ACHN (cell line): ENCODE measurements around the gene PHC3.
"Not testable (repeated sequence)": the region's sequence is repeated elsewhere in the genome, so short reads cannot be mapped to it uniquely, and the experiment has no call there.

Experiments used
- DNase-seq: peaks from one replicate; pipeline ENCODE4 v3.0.0-alpha.2; 2015
- in situ Hi-C: cut with HindIII; loops from 2 replicates; pipeline ENCODE4 v1.10.0; 2017; ENCODE audit warnings: low sequenced_read_pairs, low pct_ligation_motif_present, low pct_unique_long_range_greater_than_20kb

Gene PHC3, protein sequence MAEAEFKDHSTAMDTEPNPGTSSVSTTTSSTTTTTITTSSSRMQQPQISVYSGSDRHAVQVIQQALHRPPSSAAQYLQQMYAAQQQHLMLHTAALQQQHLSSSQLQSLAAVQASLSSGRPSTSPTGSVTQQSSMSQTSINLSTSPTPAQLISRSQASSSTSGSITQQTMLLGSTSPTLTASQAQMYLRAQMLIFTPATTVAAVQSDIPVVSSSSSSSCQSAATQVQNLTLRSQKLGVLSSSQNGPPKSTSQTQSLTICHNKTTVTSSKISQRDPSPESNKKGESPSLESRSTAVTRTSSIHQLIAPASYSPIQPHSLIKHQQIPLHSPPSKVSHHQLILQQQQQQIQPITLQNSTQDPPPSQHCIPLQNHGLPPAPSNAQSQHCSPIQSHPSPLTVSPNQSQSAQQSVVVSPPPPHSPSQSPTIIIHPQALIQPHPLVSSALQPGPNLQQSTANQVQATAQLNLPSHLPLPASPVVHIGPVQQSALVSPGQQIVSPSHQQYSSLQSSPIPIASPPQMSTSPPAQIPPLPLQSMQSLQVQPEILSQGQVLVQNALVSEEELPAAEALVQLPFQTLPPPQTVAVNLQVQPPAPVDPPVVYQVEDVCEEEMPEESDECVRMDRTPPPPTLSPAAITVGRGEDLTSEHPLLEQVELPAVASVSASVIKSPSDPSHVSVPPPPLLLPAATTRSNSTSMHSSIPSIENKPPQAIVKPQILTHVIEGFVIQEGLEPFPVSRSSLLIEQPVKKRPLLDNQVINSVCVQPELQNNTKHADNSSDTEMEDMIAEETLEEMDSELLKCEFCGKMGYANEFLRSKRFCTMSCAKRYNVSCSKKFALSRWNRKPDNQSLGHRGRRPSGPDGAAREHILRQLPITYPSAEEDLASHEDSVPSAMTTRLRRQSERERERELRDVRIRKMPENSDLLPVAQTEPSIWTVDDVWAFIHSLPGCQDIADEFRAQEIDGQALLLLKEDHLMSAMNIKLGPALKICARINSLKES

DNA sequence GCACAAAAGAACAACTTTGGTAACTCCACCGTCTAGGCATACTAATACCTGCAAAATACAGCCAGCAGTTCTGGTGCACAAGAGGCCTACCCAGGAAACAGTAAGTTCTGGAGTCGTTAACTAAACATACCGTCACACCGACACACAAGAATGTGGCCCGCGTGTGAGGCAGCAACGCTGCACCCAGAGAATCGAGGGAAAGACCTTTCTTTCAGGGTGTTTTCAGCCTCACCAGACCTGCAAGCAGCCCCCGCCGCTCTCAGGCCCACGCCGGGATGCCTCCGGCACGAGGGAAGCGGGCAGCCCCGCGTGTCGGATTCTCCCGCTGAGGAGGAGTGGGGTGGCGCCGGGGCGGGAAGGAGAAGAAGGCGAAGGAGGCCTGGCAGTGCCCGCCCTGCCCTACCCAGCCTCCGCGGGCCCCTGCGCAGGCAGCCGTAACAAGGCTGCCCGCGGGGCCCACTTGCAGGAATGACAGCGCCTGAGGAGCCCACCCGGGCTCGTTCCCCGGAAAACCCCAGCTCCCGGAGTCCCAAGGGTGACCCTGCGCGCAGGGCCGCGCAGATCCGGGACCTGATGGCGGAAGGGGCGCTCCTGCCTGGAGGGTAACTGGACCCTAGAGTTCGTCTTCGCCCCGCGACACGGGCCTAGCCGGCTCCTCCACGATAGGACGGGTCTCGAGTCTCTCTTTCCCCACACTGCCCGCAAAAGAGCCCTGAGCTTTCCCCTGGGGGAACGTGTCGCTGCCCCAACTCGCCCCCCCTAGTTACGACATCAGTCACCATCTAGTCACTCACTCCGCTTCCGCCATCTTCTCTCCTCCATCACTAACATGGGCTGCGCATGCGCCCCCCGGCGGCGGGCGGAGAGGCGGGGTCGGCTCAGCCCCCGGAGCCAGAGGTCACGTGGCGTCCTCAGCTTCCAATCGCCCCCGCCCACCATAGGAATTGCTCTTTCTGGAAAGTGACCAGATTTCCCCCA, at the start of gene PHC3:
PHC3 (minus strand) TSS at position 826 of the 978 bp plus-strand sequence; CDS start at position 808, 18 bp downstream.
- DNase-seq = peak; percentile 90
- in situ Hi-C loops = no loop called here

DNA sequence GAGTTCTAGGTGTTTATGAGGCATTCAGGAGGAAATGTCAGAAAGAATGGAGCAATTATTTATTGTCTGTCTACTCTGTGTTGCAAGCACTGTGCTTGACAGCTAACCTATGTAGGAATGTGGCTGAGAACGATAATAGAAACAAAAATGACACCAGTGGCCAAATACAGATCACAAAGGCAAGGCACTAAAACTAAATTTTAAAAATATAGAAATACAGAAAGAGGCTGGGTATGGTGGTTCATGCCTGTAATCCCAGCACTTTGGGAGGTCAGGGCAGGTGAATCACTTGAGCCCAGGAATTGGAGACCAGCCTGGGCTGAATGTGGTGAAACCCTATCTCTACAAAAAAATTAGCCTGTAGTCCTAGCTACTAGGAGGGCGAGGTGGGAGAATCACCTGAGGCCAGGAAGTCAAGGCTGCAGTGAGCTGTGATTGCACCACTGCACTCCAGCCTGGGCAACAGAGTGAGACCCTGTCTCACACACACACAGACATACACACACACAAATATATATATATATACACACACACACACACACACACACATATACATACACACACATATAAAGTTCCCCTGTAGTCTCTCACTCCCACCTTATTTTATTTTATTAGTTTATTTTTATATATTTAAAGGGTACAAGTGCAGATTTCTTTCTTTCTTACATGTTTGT, 46.7 kb upstream of the PHC3 start:
- DNase-seq = no peak
- in situ Hi-C loops = no loop called here

DNA sequence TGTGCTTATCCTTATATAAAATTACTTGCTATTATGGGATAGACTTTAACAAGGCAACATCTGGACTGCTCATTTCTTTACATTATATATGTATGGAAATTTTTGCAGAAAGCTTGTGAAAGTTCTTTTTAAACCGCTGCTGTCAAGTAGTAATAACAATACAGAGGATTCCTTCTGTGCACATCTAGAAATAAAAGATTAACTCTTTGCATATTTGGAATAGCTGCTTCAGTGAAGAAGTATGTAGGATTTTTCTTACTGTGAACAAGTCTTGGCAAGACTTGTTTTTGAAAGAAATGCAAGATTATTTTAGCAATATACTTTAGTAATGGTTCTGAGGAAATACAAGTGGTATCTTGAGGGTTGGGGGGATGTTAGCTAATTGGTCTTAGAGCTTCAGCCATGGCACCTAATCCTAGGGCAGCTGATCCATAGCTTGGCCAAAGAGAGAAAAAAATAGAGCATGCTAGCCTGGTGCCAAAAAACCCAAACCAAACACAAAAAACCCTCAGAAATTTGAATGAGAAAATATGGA, 45.0 kb upstream of the PHC3 start:
- in situ Hi-C loops = no loop called here

DNA sequence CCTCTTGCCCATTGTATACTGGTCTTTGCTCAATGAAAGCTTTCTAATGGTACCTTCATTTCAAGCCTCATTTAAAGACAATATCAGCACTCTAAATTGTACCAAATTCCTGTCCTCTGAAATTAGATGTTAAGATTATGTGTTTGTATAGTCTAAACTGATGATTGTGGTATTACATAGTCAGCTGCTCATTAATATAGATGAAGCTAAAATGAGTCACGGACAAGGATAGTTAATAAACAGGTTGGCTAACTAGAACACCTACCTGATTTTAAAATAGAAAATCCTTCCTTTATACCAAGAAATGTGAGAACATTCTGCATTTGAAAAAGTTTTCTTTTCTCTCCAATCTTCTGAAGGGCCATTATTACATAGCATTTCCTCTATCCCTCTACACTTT, 43.6 kb upstream of the PHC3 start:
- DNase-seq = no peak
- in situ Hi-C loops = no loop called here

More for the DNA sequence above, 45.0 kb upstream of the PHC3 start:
- peak; percentile 62 for DNase-seq

DNA sequence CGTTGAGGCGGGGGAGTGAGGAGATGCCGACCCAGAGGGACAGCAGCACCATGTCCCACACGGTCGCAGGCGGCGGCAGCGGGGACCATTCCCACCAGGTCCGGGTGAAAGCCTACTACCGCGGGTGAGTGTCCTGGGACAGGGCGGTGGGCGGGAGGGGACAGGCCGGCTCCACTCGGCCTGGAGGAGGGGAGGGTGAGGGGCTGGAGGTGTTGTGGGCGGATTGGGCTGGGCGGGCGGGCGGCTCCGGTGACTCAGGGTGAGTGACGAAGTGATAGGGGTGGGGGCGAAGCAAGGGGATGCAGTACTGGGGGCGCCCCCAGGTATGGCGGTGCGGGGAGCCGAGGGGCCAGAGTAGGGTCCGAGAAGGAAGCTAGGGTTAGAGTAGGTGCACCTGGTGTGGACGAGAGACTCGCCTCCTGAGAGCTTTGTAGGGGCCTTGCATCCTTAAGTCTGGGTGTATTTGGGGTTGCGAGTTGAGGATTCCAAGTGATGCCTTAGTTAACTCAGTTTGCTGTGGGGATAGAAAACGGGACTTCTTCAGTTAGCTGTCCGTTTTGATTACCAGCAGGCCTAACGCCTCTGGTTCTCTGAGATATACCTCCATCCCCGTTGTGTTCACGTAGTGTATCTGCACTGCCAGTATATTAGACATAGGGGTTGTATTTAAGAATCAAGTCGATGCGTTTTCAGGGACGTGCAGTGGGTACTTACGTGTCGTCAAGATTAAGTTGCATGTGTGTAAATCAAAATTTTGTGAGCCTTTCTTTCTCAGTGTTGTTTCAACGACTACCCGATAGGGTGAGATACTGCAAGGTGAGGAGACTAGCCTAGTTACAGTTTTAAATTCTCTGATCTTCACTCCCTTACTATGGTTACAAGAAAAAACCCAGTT, 41.4 kb upstream of the PHC3 start:
- in situ Hi-C loops = no loop called here
- peak; percentile 28 for DNase-seq

DNA sequence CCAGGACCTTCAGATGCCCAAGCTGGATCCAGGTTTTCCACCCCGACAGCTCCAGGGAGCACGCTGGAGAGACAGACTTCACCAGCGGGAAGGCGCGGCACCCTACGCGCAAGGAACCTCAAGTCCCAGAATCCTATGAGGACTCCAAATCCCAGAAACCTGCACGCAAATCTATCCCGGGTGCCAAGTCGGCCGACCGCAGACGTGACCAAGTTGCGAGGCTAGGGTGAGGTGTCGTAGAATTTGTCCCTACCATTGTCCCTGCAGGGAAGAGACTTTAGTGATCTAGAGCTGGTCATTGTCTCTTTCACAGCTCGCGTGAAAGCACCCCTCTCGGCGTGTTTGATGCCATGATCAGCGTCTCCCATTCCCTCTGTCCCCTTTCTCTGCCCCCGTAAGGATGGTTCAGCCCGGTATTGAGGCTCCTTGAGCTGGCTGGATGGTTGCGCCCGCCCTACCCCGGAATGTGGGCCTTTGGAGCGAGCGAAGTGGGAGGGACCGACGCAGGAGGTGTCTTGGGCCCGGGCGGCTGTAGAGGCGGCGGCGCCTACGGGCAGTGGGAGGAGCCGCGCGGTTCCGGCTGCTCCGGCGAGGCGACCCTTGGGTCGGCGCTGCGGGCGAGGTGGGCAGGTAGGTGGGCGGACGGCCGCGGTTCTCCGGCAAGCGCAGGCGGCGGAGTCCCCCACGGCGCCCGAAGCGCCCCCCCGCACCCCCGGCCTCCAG, 40.6 kb upstream of the PHC3 start, which contains the start of gene PRKCI:
PRKCI (plus strand) TSS at position 501 of the 723 bp plus-strand sequence. CDS start 246 bp downstream, outside the sequence.
- in situ Hi-C loops = no loop called here
- DNase-seq = peak; percentile 94

DNA sequence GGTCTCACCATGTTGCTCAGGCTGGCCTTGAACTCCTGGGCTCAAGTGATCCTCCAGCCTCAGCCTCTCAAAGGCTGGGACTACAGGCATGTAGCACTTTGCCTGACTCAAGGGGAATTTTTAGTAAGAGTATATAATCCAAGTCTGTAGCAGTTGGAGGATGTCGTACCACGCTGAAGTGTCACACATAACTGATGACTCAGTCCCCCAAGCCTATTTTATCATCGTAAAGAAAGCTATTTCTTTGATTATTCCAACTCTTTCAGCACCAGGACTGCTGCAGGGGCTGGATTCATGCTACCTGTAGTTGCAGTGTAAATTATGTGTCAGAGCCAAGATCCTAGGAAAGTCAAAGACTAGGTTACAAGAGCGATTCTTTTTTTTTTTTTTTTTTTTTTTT, 39.3 kb upstream of the PHC3 start:
- in situ Hi-C loops = no loop called here
- no peak for DNase-seq

DNA sequence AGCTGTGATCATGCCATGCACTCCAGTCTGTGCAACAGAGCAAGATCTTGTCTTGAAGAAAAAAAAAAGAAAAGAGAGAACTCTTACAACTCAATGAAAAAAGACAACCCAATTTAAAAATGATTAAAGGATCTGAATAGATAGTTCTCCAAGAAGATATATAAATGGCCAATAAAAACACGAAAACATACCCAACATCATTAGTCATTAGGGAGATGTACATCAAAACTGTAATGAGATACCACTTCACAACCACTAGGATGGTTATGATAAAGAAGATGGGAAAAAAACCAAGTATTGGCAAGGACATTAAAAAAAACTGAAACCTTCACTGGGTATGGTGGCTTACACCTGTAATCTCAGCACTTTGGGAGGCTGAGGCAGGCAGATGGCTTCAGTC, 38.3 kb upstream of the PHC3 start:
- in situ Hi-C loops = no loop called here
- no peak for DNase-seq

DNA sequence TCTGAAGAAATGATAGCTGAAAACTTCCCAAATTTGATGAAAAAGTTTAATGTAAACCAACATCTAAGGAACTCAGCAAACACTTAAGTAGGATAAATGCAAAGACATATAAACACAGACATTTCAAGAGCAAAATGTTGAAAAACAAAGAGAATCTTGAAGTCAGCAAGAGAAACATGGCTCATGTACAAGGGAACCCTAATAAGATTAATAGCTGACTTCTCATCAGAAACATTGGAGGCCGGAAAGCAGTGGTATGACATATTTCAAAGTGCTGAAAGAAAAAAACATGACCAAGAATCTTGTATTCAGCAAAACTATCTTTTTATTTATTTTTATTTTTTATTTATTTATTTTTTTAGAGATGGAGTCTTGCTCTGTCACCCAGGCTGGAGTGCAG, 30.1 kb upstream of the PHC3 start:
- in situ Hi-C loops = no loop called here
- DNase-seq = no peak

DNA sequence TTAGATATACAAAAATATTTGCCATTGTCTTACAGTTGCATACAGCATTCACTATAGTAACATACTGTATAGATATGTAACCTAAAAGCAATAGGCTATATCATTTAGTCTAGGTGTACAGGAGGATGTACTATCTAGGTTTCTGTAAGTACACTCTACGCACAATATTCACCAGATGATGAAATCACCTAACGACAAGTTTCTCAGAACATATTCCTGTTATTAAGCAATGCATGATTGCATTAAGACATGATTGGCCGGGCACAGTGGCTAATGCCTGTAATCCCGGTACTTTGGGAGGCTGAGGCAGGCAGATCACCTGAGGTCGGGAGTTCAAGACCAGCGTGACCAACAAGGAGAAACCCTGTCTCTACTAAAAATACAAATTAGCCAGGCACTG, 26.2 kb upstream of the PHC3 start:
- DNase-seq = no peak
- in situ Hi-C loops = no loop called here

DNA sequence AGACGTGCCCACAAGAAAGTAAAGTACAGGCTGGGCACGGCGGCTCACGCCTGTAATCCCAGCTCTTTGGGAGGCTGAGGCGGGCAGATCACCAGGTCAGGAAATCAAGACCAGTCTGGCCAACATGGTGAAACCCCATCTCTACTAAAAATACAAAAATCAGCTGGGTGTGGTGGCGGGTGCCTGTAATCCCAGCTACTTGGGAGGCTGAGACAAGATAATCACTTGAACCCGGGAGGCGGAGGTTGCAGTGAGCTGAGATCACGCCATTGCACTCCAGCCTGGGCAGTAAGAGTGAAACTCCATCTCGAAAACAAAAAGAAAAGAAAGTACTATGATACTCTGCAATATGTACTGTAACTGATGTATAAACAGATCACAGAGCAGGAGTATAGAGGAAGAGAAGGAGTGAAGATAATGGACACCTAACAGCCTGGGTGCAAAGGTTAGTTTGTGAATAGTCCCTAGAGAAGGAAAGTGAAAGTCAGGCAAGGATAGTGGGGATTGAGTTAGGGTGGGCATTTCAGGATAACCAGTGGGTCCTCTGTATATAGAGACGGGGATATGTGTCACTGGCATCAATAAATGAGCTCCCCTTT, 24.7 kb upstream of the PHC3 start:
- in situ Hi-C loops, DNase-seq: not testable (repeated sequence)

DNA sequence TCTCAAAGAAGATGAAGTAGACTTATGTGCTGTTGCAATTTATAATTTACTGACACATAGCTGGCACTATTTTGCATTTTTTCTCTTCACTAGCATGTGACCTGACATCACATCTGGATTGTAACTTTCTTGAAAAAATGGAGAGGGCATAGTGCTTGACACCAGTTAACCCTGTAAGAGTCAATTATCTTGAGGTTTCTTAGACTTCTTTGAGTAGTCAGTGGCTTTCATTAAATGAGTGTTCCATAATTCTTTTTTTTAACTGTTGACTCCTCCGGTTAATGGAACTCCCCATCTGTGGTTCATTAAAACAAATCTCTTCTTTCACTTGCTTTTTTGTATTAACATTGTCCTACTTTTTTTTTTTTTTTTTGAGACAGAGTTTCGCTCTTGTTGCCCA, 23.8 kb upstream of the PHC3 start:
- in situ Hi-C loops = no loop called here
- DNase-seq = no peak

DNA sequence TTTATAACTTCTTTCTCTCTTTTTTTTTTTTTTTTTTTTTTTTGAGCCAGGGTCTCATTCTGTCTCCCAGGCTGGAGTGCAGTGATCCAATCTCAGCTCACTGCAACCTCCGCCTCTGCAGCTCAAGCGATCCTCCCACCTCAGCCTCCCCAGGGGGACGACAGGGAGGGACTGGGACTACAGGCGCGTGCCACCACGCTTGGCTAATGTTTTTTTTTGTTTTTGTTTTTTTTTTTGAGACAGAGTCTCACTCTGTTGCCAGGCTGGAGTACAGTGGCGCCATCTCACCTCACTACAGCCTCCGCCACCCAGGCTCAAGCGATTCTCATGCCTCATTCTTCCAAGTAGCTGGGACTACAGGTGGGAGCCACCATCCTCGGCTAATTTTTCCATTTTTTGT, 23.0 kb upstream of the PHC3 start:
- in situ Hi-C loops = no loop called here
- DNase-seq = no peak

DNA sequence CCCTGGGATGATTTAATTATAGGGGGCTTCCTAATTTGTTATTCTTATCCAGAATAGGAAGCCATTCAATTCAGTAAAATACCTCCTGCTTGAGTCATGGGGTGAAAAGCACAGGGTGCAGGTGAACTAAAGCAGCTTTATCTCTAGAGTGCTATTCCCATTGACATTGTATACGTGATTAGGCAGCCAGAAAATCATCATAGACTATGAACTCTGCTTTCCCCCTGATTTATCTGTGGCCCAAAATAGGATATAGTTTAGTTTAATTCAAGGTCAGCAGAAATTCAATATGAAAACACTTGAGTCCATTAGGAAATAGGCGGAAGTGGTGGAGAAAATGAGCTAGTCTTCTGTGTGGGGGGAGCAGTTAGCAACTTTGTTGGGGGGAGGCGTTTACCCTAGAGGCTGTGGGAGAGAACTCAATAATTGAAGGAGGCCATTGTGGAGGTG, 22.5 kb upstream of the PHC3 start:
- no peak for DNase-seq
- in situ Hi-C loops = no loop called here

DNA sequence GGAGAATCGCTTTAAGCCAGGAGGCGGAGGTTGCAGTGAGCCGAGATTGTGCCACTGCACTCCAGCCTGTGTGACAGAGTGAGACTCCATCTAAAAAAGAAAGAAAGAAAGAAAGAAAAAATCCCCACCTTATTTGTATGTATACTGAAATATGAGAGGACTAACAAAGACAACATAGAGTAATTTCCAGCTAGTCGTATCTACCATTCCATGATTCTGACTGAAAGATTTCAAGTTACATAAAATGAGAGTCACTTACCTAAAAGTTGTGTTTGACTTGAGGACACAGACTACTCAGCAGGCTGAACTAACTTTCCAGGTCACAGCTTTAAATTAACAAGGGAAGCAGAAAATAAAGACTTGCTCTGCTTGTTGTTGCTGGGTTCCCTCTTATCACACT, 21.9 kb upstream of the PHC3 start:
- no peak for DNase-seq
- in situ Hi-C loops = no loop called here

DNA sequence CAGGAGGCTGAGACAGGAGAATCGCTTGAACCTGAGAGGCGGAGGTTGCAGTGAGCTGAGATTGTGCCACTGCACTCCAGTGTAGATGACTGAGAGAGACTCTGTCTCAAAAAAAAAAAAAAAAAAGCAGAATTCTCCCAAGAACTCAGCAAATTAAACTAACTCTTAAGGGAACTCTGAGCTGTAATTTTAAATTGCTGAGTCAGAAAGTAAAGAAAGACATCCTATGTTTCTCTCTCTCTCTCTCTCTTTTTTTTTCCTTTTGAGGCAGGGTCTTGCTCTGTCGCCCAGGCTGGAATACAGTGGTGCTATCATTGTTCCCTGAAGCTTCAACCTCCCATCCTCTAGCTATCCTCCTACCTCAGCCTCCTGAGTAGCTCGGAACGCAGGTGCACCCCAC, 20.0 kb upstream of the PHC3 start:
- in situ Hi-C loops = no loop called here

More for the DNA sequence above, 20.0 kb upstream of the PHC3 start:
- DNase-seq = no peak
